OCI-LY3 (cell line): ENCODE data around the gene PLP1.

Source experiments
- EZH2phosphoT487 ChIP-seq: fragments of 200-600 bp; shearing (Covaris generic); IDR thresholded peaks from 2 replicates; pipeline ENCODE4 v1.6.1; 2018; ENCODE audit warnings: antibody characterized with exemption, mixed run types, low read depth
- TF ChIP-seq, protein P1 (sequence below): fragments of 200-600, 300-600 bp; sonication (generic); IDR thresholded peaks from 2 replicates; pipeline ENCODE4 v1.5.1; 2014; ENCODE audit warnings: antibody characterized with exemption, low read length, low read depth

DNA sequence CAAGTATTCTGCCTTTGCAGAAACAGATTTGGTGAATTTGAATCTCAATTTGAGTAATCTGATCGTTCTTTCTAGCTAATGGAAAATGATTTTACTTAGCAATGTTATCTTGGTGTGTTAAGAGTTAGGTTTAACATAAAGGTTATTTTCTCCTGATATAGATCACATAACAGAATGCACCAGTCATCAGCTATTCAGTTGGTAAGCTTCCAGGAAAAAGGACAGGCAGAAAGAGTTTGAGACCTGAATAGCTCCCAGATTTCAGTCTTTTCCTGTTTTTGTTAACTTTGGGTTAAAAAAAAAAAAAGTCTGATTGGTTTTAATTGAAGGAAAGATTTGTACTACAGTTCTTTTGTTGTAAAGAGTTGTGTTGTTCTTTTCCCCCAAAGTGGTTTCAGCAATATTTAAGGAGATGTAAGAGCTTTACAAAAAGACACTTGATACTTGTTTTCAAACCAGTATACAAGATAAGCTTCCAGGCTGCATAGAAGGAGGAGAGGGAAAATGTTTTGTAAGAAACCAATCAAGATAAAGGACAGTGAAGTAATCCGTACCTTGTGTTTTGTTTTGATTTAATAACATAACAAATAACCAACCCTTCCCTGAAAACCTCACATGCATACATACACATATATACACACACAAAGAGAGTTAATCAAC, 15.3 kb downstream of the PLP1 start:
- TF ChIP-seq, protein P1, sequence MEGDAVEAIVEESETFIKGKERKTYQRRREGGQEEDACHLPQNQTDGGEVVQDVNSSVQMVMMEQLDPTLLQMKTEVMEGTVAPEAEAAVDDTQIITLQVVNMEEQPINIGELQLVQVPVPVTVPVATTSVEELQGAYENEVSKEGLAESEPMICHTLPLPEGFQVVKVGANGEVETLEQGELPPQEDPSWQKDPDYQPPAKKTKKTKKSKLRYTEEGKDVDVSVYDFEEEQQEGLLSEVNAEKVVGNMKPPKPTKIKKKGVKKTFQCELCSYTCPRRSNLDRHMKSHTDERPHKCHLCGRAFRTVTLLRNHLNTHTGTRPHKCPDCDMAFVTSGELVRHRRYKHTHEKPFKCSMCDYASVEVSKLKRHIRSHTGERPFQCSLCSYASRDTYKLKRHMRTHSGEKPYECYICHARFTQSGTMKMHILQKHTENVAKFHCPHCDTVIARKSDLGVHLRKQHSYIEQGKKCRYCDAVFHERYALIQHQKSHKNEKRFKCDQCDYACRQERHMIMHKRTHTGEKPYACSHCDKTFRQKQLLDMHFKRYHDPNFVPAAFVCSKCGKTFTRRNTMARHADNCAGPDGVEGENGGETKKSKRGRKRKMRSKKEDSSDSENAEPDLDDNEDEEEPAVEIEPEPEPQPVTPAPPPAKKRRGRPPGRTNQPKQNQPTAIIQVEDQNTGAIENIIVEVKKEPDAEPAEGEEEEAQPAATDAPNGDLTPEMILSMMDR: no peak
- TF ChIP-seq EZH2phosphoT487: no peak
